ENCODE measurements around the gene PCNX2.

PCNX2 gene

GRCh38 chr1:233064988-233065387 lies 230.5 kb downstream of the PCNX2 start:
- TF ChIP-seq FOXP2 (optimal IDR thresholded peaks at IDR 0.05; ENCODE audit: borderline replicate concordance, extremely low read depth, extremely low read length, insufficient read depth) (no peak), SIN3A (IDR thresholded peaks at IDR 0.05; ENCODE audit: borderline replicate concordance, insufficient read depth, low read length) (no peak), POLR2AphosphoS5 (IDR thresholded peaks at IDR 0.05; ENCODE audit: low read depth, low read length) (no peak), REST (IDR thresholded peaks at IDR 0.05; ENCODE audit: insufficient read depth in 1 of 2, low read depth in 2 of 2, low read length in 2 of 2) (no peak)

- TF ChIP-seq REST (IDR thresholded peaks at IDR 0.05; ENCODE audit: insufficient read depth in 1 of 2, low read depth in 2 of 2, low read length in 2 of 2) (no peak), POLR2AphosphoS5 (IDR thresholded peaks at IDR 0.05; ENCODE audit: low read depth, low read length) (no peak), FOXP2 (optimal IDR thresholded peaks at IDR 0.05; ENCODE audit: borderline replicate concordance, extremely low read depth, extremely low read length, insufficient read depth) (no peak), TAF1 (IDR thresholded peaks at IDR 0.05; ENCODE audit: borderline replicate concordance, insufficient read depth, low read length) (no peak)
Observed at GRCh38 chr1:233063462-233063861, 232.1 kb downstream of the PCNX2 start.

- TF ChIP-seq POLR2AphosphoS5 (IDR thresholded peaks at IDR 0.05; ENCODE audit: low read depth, low read length) (no peak), REST (IDR thresholded peaks at IDR 0.05; ENCODE audit: insufficient read depth in 1 of 2, low read depth in 2 of 2, low read length in 2 of 2) (no peak), TAF1 (IDR thresholded peaks at IDR 0.05; ENCODE audit: borderline replicate concordance, insufficient read depth, low read length) (no peak), FOXP2 (optimal IDR thresholded peaks at IDR 0.05; ENCODE audit: borderline replicate concordance, extremely low read depth, extremely low read length, insufficient read depth) (no peak), SIN3A (IDR thresholded peaks at IDR 0.05; ENCODE audit: borderline replicate concordance, insufficient read depth, low read length) (no peak)
Observed at GRCh38 chr1:233061265-233061664, 234.3 kb downstream of the PCNX2 start.

- no peak for TF ChIP-seq TAF1 (IDR thresholded peaks at IDR 0.05; ENCODE audit: borderline replicate concordance, insufficient read depth, low read length)
- no peak for TF ChIP-seq POLR2AphosphoS5 (IDR thresholded peaks at IDR 0.05; ENCODE audit: low read depth, low read length)
- no peak for TF ChIP-seq SIN3A (IDR thresholded peaks at IDR 0.05; ENCODE audit: borderline replicate concordance, insufficient read depth, low read length)
- no peak for TF ChIP-seq REST (IDR thresholded peaks at IDR 0.05; ENCODE audit: insufficient read depth in 1 of 2, low read depth in 2 of 2, low read length in 2 of 2)
- no peak for TF ChIP-seq FOXP2 (optimal IDR thresholded peaks at IDR 0.05; ENCODE audit: borderline replicate concordance, extremely low read depth, extremely low read length, insufficient read depth)
Observed at GRCh38 chr1:233060461-233060994, 235.0 kb downstream of the PCNX2 start.

GRCh38 chr1:233057836-233058235 lies 237.7 kb downstream of the PCNX2 start:
- no peak for TF ChIP-seq SIN3A (IDR thresholded peaks at IDR 0.05; ENCODE audit: borderline replicate concordance, insufficient read depth, low read length)

Data from PFSK-1 (cell line).